ENCODE results near the gene MYLK.

DNA sequence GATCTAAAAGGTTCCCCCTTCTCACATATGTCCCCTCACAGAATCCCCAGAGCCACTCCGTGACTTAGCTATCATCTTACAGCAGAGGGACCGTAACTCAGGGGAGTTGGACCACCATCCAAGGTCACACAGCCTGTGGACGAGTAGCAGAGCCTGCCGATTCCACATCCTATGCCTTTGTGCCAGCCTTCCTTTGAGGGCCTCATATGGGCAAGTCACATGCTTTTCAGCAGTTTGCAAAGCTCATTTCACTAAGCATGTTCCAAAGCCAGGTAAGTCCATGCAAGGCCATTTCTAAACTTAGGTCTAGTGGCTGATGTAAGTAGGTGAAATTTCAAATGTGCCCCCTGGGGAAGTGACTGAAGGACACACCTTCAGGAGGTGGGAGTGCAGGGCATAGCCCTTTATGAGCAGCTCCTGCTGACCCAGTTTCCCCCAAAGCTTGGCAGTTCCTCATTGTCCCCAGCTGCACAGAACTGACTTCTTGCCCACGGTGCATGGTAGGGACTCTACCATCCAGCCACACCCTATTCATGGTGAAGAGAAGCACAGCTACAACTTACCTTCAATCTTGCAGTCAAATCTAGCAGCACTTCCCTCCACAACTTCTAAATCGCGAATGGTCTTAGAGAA, 265.9 kb downstream of the MYLK start:
- TF ChIP-seq EZH2 (IDR thresholded peaks at IDR 0.05; ENCODE audit: borderline replicate concordance) = no peak
- TF ChIP-seq CTCF (IDR thresholded peaks at IDR 0.05; ENCODE audit: poor library complexity) = no peak
